Mucosa of descending colon (tissue), 3 donors: ENCODE measurements around the gene VAV3. TPM values are rescaled to one million over a fixed set of nuclear protein-coding genes. Genes with fewer than 3 reads are reported as not detected.

ENCODE experiments used
- ATAC-seq: fragments of 200-7000 bp; cut with Tn5 transposase; one replicate; pipeline ENCODE4 v1.9.1; 2020; ENCODE audit warnings: mild to moderate bottlenecking, moderate library complexity
- DNase-seq, 3 donors: peaks; one replicate each; pipeline ENCODE4 v3.0.0-alpha.2; 2020
- H3K36me3 ChIP-seq: fragments of 200-600 bp; one replicate; pipeline ENCODE4 v1.8.0; 2021; ENCODE audit warnings: low read depth, mild to moderate bottlenecking
- H3K4me1 ChIP-seq: fragments of 200-600 bp; one replicate; pipeline ENCODE4 v1.8.0; 2021; ENCODE audit warnings: low read depth, mild to moderate bottlenecking
- H3K4me3 ChIP-seq: fragments of 200-600 bp; one replicate; pipeline ENCODE4 v1.8.0; 2021; ENCODE audit warnings: mild to moderate bottlenecking
- H3K9me3 ChIP-seq: fragments of 200-600 bp; one replicate; pipeline ENCODE4 v1.8.0; 2021; ENCODE audit warnings: mild to moderate bottlenecking
- CTCF ChIP-seq: fragments of 200-600 bp; IDR thresholded peaks from one replicate; pipeline ENCODE4 v1.8.0; 2022; ENCODE audit warnings: antibody characterized with exemption, mild to moderate bottlenecking
- intact Hi-C, 2 donors: fragments of 100-400 bp; cut with DNase I in 1 of 2; cut with micrococcal nuclease in 1 of 2; formaldehyde crosslinking; loops; one replicate each; pipeline versions ENCODE4 v1.11.0 to v1.11.1; 2022; cut with DNase I, micrococcal nuclease
- total RNA-seq, 3 donors: library from RNA; stranded (reverse); fragmentation: NEBNext Ultra II Directional in 2 of 3; extraction: Animal tissue kit (Norgen Biotek cat#: 25700) in 2 of 3; gene quantifications; one replicate each; pipeline versions ENCODE4 v1.2.1 to v1.2.4, GENCODE V29; 2021 to 2023
- donor health status: DM: no; HTN: no; CAD: no; lungs with moderate emphysema.
- donor health status: DM: no; HTN: no; CAD: no.
- donor health status: DM: no; HTN: yes; CAD: no.

VAV3 gene
- total RNA-seq, 3 donors from 2014 or later: 41.3 to 142 (median 101) TPM

DNA sequence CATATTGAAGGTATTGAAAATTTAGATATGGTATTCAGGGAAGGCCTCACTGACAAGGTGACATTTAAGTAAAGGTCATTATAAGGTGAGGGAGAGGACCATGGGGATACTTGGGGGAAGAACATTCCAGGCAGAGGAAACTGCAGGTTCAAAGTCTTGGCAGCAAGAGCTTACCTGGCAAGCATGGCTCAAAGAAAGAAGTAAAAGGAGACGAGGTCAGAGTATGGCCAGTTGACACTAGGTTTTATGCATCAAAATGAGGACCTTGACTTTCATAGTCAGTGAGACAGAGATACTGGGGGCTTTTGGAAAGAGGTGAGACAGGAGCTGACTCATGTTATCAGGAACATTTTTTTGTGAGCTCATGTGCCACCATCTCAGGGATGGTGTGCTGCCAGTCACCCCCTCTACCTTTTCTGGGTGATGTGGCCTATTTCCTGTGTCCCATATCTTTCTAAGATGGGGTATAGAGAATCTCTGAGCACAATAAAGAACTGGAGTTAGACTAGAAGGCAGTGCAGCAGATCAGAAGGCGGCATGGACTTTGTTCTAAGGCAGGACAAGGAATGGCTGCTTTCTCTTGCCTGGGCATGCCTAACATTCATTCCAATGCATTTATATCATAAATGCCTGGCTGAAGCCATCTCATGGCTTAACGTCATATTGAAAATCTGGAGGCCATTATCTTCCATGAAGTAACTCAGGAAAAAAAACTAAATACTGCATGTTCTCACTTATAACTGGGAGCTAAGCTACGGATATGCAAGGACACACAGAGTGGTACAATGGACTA lies 417.4 kb downstream of the VAV3 start:
- Histone ChIP-seq H3K4me3 (no peak overlapping the region), H3K36me3 (no peaks in the 10 kb centered on the region), H3K4me1 (no peaks in the 10 kb centered on the region), H3K9me3 (no peaks in the 10 kb centered on the region)
- ATAC-seq (peak; percentile 46), DNase-seq (no peak)
- TF ChIP-seq CTCF: no peak
- intact Hi-C loops: no loop called here

- Histone ChIP-seq H3K9me3 (no peaks in the 10 kb centered on the region), H3K36me3 (no peaks in the 10 kb centered on the region), H3K4me1 (no peaks in the 10 kb centered on the region), H3K4me3 (no peak overlapping the region)
- DNase-seq: no peak
- ATAC-seq: no peak
- no peak for TF ChIP-seq CTCF
- intact Hi-C loops: no loop called here
Observed at GRCh38 chr1:107546576-107546975, 418.4 kb downstream of the VAV3 start.

GRCh38 chr1:107545879-107546278 lies 419.1 kb downstream of the VAV3 start:
- H3K4me3 ChIP-seq: no peak overlapping the region
- H3K9me3 ChIP-seq: no peaks in the 10 kb centered on the region
- intact Hi-C loops: no loop called here
- H3K36me3 ChIP-seq: no peaks in the 10 kb centered on the region
- no peaks in the 10 kb centered on the region for H3K4me1 ChIP-seq
- ATAC-seq (no peak), DNase-seq (no peak)
- no peak for TF ChIP-seq CTCF

- no peak overlapping the region for H3K4me3 ChIP-seq
- intact Hi-C loops: no loop called here
- DNase-seq: no peak
- no peak for TF ChIP-seq CTCF
- ATAC-seq: no peak
- no peaks in the 10 kb centered on the region for H3K4me1 ChIP-seq
- H3K9me3 ChIP-seq: no peaks in the 10 kb centered on the region
- H3K36me3 ChIP-seq: no peaks in the 10 kb centered on the region
Observed at GRCh38 chr1:107545056-107545577, 419.9 kb downstream of the VAV3 start.

GRCh38 chr1:107544285-107544684 lies 420.7 kb downstream of the VAV3 start:
- H3K9me3 ChIP-seq: no peaks in the 10 kb centered on the region
- no peaks in the 10 kb centered on the region for H3K36me3 ChIP-seq
- intact Hi-C loops: no loop called here
- no peaks in the 10 kb centered on the region for H3K4me1 ChIP-seq
- ATAC-seq (no peak), DNase-seq (no peak)
- no peak for TF ChIP-seq CTCF
- no peak overlapping the region for H3K4me3 ChIP-seq
